K562 (cell line): ENCODE measurements around the gene CTRB2. TPM values are rescaled to one million over a fixed set of nuclear protein-coding genes. Genes with fewer than 3 reads are reported as not detected.

Experiments used
- ATAC-seq: fragments of 200-7000 bp; cut with Tn5 transposase; 3 replicates; pipeline ENCODE4 v1.9.1; 2020; ENCODE audit warnings: moderate library complexity
- BruUV-seq: library from RNA; stranded (reverse); fragments of 400-500 nt; replicated peaks from 2 replicates; lab custom pipeline; 2021; lab: Mats Ljungman, UMichigan
- CTCF ChIA-PET: fragments of 300-600 bp; formaldehyde crosslinking; extraction: SDS; loops from one replicate; lab custom pipeline; 2021; ENCODE audit warnings: low intra/inter-chr PET ratio; lab: Yijun Ruan, JAX
- POLR2A ChIA-PET: fragments of 300-600, 350-650 bp; sonication (Branson Sonifier 250); formaldehyde crosslinking; extraction: SDS; loops from one replicate; lab custom pipeline; 2021; ENCODE audit warnings: antibody characterized with exemption, inconsistent platforms; lab: Yijun Ruan, JAX
- DNase-seq, 4 experiments: peaks; one replicate each; pipeline versions ENCODE4 v3.0.0 to v3.0.0-alpha.2; 2011 to 2018; ENCODE audit warnings: low spot score in 3 of 4, mixed read lengths in 3 of 4; ENCODE audit errors: extremely low read depth in 1 of 4
- FAIRE-seq: peaks from 2 replicates; lab custom pipeline; 2011; peaks lifted over from hg19 to GRCh38; lab: Jason Lieb, UNC
- H2AFZ ChIP-seq: 2 replicates; pipeline ENCODE4 v1.6.0; 2011; ENCODE audit warnings: low read depth, low read length, control low read depth, inconsistent platforms
- H3K27ac ChIP-seq: fragments of 200-600 bp; 3 replicates; pipeline ENCODE4 v1.8.0; 2011; ENCODE audit warnings: low read depth, mild to moderate bottlenecking, control low read depth, inconsistent platforms, low read length, moderate library complexity, mixed read lengths; ENCODE audit errors: extremely low read depth
- H3K27me3 ChIP-seq, 2 experiments: fragments of 300-600 bp in 1 of 2; 2 replicates in 1 of 2; 3 replicates in 1 of 2; pipeline versions ENCODE4 v1.6.0 to v1.8.0; 2011; ENCODE audit warnings: inconsistent platforms in 2 of 2, low read length in 2 of 2, mild to moderate bottlenecking in 1 of 2, mixed read lengths in 1 of 2, moderate library complexity in 1 of 2; ENCODE audit not compliant: control insufficient read depth in 2 of 2, insufficient read depth in 2 of 2
- H3K36me3 ChIP-seq: fragments of 300-600 bp; 3 replicates; pipeline ENCODE4 v1.8.0; 2011; ENCODE audit warnings: mild to moderate bottlenecking, low read length, inconsistent platforms; ENCODE audit not compliant: control insufficient read depth, insufficient read depth
- H3K4me1 ChIP-seq, 2 experiments: fragments of 200-600 bp in 1 of 2; replicated peaks in 1 of 2; 2 replicates in 1 of 2; 3 replicates in 1 of 2; pipeline versions ENCODE4 v1.5.1 to v1.8.0; 2011; ENCODE audit warnings: inconsistent platforms in 2 of 2, low read length in 2 of 2, mild to moderate bottlenecking in 1 of 2, mixed read lengths in 1 of 2, moderate library complexity in 1 of 2; ENCODE audit not compliant: control insufficient read depth in 2 of 2, insufficient read depth in 2 of 2
- H3K4me2 ChIP-seq: 2 replicates; pipeline ENCODE4 v1.6.1; 2011; ENCODE audit warnings: low read length, control low read depth, inconsistent platforms, mixed read lengths; ENCODE audit not compliant: insufficient read depth
- H3K4me3 ChIP-seq: fragments of 200-600 bp; sonication (generic), shearing (Covaris generic); 2 replicates; pipeline ENCODE4 v1.5.1; 2016; ENCODE audit warnings: control low read depth, inconsistent platforms
- H3K79me2 ChIP-seq: fragments of 200-600 bp; 3 replicates; pipeline ENCODE4 v1.8.0; 2011; ENCODE audit warnings: low read length, inconsistent platforms; ENCODE audit not compliant: control insufficient read depth, insufficient read depth
- H3K9ac ChIP-seq, 2 experiments: 2 replicates each; pipeline versions ENCODE4 v1.6.0 to v1.6.1; 2011; ENCODE audit warnings: low read depth in 2 of 2, low read length in 2 of 2, control low read depth in 1 of 2, inconsistent platforms in 1 of 2, mild to moderate bottlenecking in 1 of 2, mixed read lengths in 1 of 2; ENCODE audit not compliant: insufficient read depth in 1 of 2
- H3K9me1 ChIP-seq: one replicate; pipeline ENCODE4 v1.6.0; 2011; ENCODE audit warnings: inconsistent platforms, mild to moderate bottlenecking, low read length, moderate library complexity; ENCODE audit not compliant: control insufficient read depth, insufficient read depth
- H3K9me3 ChIP-seq: replicated peaks from 2 replicates; pipeline ENCODE4 v1.5.1; 2011; ENCODE audit warnings: low read depth, low read length, inconsistent platforms; ENCODE audit not compliant: control insufficient read depth, insufficient read depth
- H4K20me1 ChIP-seq: replicated peaks from 2 replicates; pipeline ENCODE4 v1.6.1; 2011; ENCODE audit warnings: low read length, inconsistent platforms, mixed read lengths; ENCODE audit not compliant: control insufficient read depth, insufficient read depth
- BRF2 ChIP-seq: IDR thresholded peaks from 3 replicates; pipeline ENCODE4 v1.6.1; 2011; ENCODE audit warnings: borderline replicate concordance, mild to moderate bottlenecking; ENCODE audit not compliant: insufficient read length, insufficient read depth
- POLR2G ChIP-seq: fragments of 200-400 bp; formaldehyde crosslinking; IDR thresholded peaks from 2 replicates; pipeline ENCODE4 v1.6.1; 2017; ENCODE audit warnings: low read depth, mild to moderate bottlenecking, antibody characterized with exemption, low read length, moderate library complexity
- WGBS: fragments of 100-300 bp; shearing (Covaris generic); methylation state at CpG from one replicate; pipeline ENCODE4 v1.1.6; 2016; ENCODE audit warnings: low coverage, mixed read lengths; ENCODE audit not compliant: insufficient coverage; ENCODE audit errors: missing lambda C conversion rate; 5-methylcytosine and 5-hydroxymethylcytosine counted together
- in situ Hi-C: fragments of 300-500 bp; cut with MboI; formaldehyde crosslinking; loops from 4 replicates; pipeline ENCODE4 v1.15.0; 2018; ENCODE audit warnings: inconsistent platforms, mixed read lengths
- intact Hi-C: fragments of 100-400 bp; cut with micrococcal nuclease; formaldehyde crosslinking; loops from 2 replicates; pipeline ENCODE4 v1.14.2; 2022
- polyA plus RNA-seq, 8 experiments: library from polyadenylated mRNA; depleted of rRNA in 4 of 8; stranded (reverse) in 5 of 8; unstranded in 3 of 8; fragments of >200 nt; fragmentation: Nextera tagmentation in 2 of 8; fragmentation: Illumina TruSeq in 1 of 8; extraction: Ambion mirVana in 2 of 8; extraction: Trizol in 1 of 8; gene quantifications; 2 replicates each; pipeline versions ENCODE4 v1.2.1 to v1.2.3, GENCODE V29; 2011 to 2014; ENCODE audit warnings: inconsistent platforms in 1 of 8, missing spikeins in 1 of 8
- total RNA-seq, 7 experiments: library from RNA; depleted of rRNA in 6 of 7; stranded (reverse); fragments of >200 nt in 6 of 7; fragmentation: Illumina TruSeq in 2 of 7; extraction: Trizol in 2 of 7; gene quantifications; 2 replicates each; pipeline versions ENCODE4 v1.2.1 to v1.2.3, GENCODE V29; 2011 to 2021; ENCODE audit warnings: low replicate concordance in 1 of 7

Gene CTRB2
- total and polyA plus RNA-seq, 9 of the 15 experiments (the other 6 are each of a cell fraction or from before 2014, with no cell fraction given) = 5.1 TPM; not detected in 8

GRCh38 chr16:75226550-75227360 lies 19.8 kb upstream of the CTRB2 start:
- no peak for TF ChIP-seq BRF2
- TF ChIP-seq POLR2G = peak; percentile 50; the same call in 1 of the 2 replicates
- whole genome bisulfite sequencing = 17% methylated on average over 19 of the region's 22 CpGs
- Histone ChIP-seq H2AFZ (no peak overlapping the region), H3K27me3 (peaks cover 8 to 13% of the 10 kb centered on the region in 2 experiments; a peak in 3 of 5 replicates), H4K20me1 (0 out of 2 replicates have a peak, but pooled peaks cover 10% of the 10 kb centered on the region), H3K4me2 (no peak overlapping the region), H3K9me3 (no peaks in the 10 kb centered on the region), H3K4me1 (peaks cover 0 to 22% of the 10 kb centered on the region in 2 experiments; a peak in 1 of 5 replicates), H3K4me3 (no peak overlapping the region), H3K27ac (no peak overlapping the region), H3K36me3 (0 out of 3 replicates have a peak, but pooled peaks cover 6% of the 10 kb centered on the region), H3K9ac (peak overlapping the region in 1 of 2 experiments; percentile 3; a peak in 1 of 4 replicates), H3K79me2 (no peaks in the 10 kb centered on the region), H3K9me1 (no peaks in the 10 kb centered on the region)
- DNase-seq (no peak), FAIRE-seq (no peak), ATAC-seq (no peak)
- intact Hi-C loops (no loop called here), in situ Hi-C loops (no loop called here)
- no TSS peak for BruUV-seq
- ChIA-PET CTCF (no interaction called here), POLR2A (interaction anchor here (0.6 to 1.8 kb wide), 3 partner anchors 12 to 291 kb away, joined by 3 to 5 read pairs (median 3); no protein-coding TSS in a partner anchor)
